IPS DF 6.9 (cell line): ENCODE measurements around the gene SNX19.
"Not testable (repeated sequence)": the region's sequence is repeated elsewhere in the genome, so short reads cannot be mapped to it uniquely, and the experiment has no call there.

ENCODE experiments used
- DNase-seq: peaks from one replicate; pipeline ENCODE4 v3.0.0-alpha.2; 2013; ENCODE audit warnings: low read depth, low spot score
- H3K27ac ChIP-seq: one replicate; pipeline ENCODE4 v1.5.1; 2013; ENCODE audit warnings: low read length, control low read depth
- H3K27me3 ChIP-seq: 2 replicates; pipeline ENCODE4 v1.6.1; 2013; ENCODE audit warnings: mild to moderate bottlenecking, low read length; ENCODE audit not compliant: control insufficient read depth, insufficient read depth
- H3K36me3 ChIP-seq: 2 replicates; pipeline ENCODE4 v1.6.1; 2013; ENCODE audit warnings: low read length; ENCODE audit not compliant: control insufficient read depth, insufficient read depth
- H3K4me1 ChIP-seq: 2 replicates; pipeline ENCODE4 v1.6.1; 2013; ENCODE audit warnings: low read length; ENCODE audit not compliant: control insufficient read depth, insufficient read depth
- H3K4me3 ChIP-seq: 2 replicates; pipeline ENCODE4 v1.5.1; 2013; ENCODE audit warnings: mild to moderate bottlenecking, low read length
- H3K9me3 ChIP-seq: 2 replicates; pipeline ENCODE4 v1.6.1; 2013; ENCODE audit warnings: low read length, inconsistent platforms; ENCODE audit not compliant: control insufficient read depth, insufficient read depth
- WGBS: extraction: QIAGEN DNeasy Blood & Tissue Kit; methylation state at CpG from one replicate; pipeline ENCODE4 v1.1.7; 2013; ENCODE audit warnings: mixed read lengths, missing lambda C conversion rate; ENCODE audit not compliant: insufficient read length, insufficient coverage; 5-methylcytosine and 5-hydroxymethylcytosine counted together

Gene SNX19

DNA sequence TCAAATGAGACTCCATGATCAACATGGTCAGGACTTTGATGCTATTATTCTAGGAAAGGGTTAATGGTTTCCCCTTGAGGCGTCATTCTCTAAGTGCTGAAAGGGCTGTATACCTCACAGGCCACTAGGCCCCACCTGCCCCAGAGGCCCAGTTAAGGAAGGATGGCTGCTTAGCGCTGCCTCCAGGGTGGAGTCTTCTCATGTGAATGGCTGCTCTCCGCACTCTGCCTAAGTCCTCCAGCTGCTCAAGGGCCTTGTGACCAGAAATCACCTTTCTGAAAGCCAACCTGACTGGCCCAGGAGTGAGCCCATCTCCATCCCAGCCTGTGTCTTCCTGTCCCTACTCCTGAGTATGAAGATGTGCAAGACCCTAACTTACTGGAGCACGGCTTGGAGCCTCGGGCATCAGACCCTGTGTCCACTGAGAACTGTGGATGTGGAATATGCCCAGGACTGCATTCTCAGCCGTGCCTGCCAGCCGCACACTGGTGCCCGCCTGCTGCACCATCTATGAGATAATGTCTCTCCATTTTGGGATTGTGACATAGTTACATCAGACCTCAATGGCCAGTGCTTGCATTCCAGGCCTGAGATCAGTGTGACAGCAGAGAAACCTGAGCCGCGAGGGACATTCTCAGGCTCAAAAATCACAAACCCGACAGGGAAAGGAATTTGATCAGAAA lies 51.0 kb downstream of the SNX19 start:
- WGBS = no CpG with 5 or more reads among the region's 11 CpGs

DNA sequence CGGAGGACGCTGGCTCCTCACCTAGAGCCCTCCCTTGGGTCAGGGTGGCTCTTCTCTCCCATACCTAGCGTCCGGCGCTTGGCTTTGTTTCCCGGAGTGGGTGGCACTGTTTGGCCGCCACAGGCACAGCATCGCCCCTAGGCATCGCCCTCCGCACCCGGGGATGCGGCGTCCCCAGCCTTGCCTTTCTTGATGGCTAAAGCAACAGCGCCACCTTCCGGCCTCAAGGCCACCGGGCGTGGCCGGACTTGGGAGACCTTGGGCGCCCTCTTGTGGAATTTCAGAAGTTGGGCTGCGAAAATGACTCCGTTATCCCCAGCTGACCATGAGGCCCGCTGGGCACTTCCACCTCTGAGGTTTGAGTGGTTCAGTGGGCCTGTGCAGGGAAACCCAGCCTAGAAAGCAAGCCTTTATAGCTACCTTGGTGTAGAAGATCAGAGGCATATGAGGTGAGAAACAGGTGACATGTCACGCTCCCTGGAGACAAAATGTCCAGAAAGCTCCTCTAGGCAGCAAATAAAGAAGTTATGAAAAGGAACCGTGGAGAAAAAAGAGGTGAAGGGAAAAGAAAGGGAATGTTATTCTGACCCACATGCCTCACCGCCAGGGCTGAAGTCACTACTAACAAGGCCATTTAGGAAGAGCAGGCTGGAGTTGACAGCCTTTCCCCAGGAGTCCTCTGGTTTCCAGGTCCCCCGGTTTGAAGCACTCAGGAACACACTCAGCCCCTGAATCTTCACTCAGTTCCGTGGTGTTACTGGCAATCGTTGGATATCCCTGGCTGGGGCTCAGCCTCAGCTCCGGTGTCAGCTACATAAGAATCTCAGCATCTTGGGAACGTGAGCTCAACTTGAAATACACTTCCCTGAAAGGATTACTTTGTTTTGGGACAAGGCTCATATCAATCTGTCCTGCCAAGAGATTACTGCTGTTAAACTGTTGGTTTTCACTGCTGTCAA lies 54.1 kb downstream of the SNX19 start:
- Histone ChIP-seq H3K9me3 (no peaks in the 10 kb centered on the region), H3K27me3 (no peaks in the 10 kb centered on the region), H3K4me3 (no peak overlapping the region), H3K27ac (no peak overlapping the region), H3K4me1 (peaks cover 4% of the 10 kb centered on the region; the same call in 1 of the 2 replicates), H3K36me3 (no peaks in the 10 kb centered on the region)
- WGBS = no CpG with 5 or more reads among the region's 30 CpGs
- peak; percentile 95 for DNase-seq

More for the DNA sequence above, 51.0 kb downstream of the SNX19 start:
- no peak overlapping the region for H3K27ac ChIP-seq
- H3K36me3 ChIP-seq = no peaks in the 10 kb centered on the region
- H3K27me3 ChIP-seq = no peaks in the 10 kb centered on the region
- H3K4me3 ChIP-seq = no peak overlapping the region
- H3K9me3 ChIP-seq = no peaks in the 10 kb centered on the region
- DNase-seq = no peak
- peaks cover 4% of the 10 kb centered on the region; the same call in 1 of the 2 replicates for H3K4me1 ChIP-seq

DNA sequence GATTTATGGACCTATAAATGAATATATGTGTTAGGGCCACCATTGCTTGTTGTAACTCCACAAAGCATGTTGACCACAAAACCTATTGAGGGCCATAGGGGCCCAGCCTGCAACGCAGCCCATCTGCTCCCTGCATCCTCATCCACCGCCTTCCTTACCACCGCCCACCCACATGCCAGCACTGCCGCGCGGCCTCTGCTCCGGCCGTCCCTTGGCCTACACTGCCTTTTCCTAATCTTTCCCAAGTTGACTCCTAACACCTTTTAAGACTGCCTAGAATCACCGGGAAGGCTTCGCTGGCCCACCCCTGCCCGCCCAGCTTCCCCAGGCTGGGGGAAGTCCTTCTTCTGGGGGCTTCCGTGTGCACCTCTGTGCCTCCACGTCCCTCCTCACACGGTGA lies 55.0 kb downstream of the SNX19 start:
- no CpG with 5 or more reads among the region's 14 CpGs for WGBS

DNA sequence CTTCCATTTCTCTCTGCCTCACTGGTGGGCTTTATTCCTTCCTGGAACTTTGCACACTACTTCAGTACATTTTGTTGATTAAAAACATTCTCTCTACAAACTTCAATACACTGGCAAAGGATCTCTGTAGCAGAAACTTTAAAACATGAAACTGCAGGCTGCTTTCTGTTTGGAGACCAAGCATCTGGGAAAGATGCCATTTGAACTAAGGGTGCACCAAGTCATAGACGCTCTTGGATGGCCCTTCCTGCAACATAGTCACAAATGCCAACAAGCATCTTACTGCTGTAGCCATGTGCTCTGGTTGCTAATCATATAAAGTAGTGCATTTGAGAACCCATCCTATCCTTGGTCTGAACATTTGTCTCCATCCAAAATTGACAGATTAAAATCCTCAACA lies 56.4 kb downstream of the SNX19 start:
- no peak overlapping the region for H3K27ac ChIP-seq
- H3K4me3 ChIP-seq = no peak overlapping the region
- no peaks in the 10 kb centered on the region for H3K9me3 ChIP-seq
- no peaks in the 10 kb centered on the region for H3K36me3 ChIP-seq
- H3K4me1 ChIP-seq = no peaks in the 10 kb centered on the region; the same call in 1 of the 2 replicates
- H3K27me3 ChIP-seq = no peaks in the 10 kb centered on the region
- DNase-seq = no peak
- no CpG with 5 or more reads among the region's 1 CpG for WGBS

More for the DNA sequence above, 55.0 kb downstream of the SNX19 start:
- Histone ChIP-seq H3K4me3 (no peak overlapping the region), H3K27ac (no peak overlapping the region), H3K27me3 (no peaks in the 10 kb centered on the region), H3K36me3 (no peaks in the 10 kb centered on the region), H3K9me3 (no peaks in the 10 kb centered on the region), H3K4me1 (peaks cover 4% of the 10 kb centered on the region; the same call in 1 of the 2 replicates)
- DNase-seq = no peak

DNA sequence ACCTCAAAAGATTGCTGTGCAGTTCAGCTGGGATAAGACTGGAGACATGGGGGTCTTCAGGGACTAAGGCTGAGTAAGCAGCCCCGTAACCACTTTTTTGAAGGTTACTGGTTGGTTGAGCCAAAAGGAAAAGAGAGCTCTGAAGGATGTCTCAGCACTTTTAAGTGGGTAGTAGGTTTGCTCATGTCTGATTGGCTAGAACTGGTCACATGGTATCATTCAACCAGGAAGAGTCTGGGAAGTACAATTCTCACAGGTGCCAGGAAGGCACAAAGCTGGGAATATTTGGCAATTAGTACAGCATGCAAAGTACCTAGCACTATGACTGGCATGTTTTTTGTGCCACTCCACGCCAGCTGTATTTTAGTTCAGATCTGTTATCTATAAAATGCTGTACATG lies 58.1 kb downstream of the SNX19 start:
- H3K4me1 ChIP-seq = no peaks in the 10 kb centered on the region; the same call in 1 of the 2 replicates
- H3K27ac ChIP-seq = no peak overlapping the region
- DNase-seq = peak; percentile 16
- H3K9me3 ChIP-seq = no peaks in the 10 kb centered on the region
- H3K27me3 ChIP-seq = no peaks in the 10 kb centered on the region
- no CpG with 5 or more reads among the region's 2 CpGs for WGBS
- H3K4me3 ChIP-seq = no peak overlapping the region
- no peaks in the 10 kb centered on the region for H3K36me3 ChIP-seq

DNA sequence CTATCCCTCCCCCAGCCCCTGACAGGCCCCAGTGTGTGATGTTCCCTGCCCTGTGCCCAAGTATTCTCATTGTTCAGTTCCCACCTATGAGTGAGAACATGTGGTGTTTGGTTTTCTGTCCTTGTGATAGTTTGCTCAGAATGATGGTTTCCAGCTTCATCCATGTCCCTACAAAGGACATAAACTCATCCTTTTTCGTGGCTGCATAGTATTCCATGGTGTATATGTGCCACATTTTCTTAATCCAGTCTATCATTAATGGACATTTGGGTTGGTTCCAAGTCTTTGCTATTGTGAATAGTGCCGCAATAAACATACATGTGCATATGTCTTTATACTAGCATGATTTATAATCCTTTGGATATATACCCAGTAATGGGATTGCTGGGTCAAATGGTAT lies 60.6 kb downstream of the SNX19 start:
- not testable (repeated sequence) for H3K4me3 ChIP-seq, H3K9me3 ChIP-seq, H3K4me1 ChIP-seq, H3K27me3 ChIP-seq, H3K27ac ChIP-seq, H3K36me3 ChIP-seq, DNase-seq
- no CpG with 5 or more reads among the region's 2 CpGs for WGBS

DNA sequence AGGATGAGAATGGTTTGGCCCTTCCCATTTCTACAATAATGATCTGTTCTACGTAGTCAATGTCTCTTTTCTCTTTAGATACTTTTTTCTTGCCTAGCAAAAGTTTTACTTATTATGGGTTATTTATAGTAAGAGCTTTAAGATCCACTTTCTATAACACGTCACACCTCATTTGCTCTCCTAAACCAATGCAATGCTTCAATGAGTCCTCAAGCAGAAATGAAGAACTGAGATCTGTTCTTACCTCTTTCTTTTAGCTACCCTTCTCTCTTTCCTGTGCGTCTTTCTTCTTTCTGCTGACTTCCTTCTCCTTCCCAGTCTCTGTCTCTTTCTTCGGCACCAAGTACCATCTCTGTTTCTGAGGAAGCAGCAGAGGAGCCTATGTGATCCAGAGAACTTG lies 61.8 kb downstream of the SNX19 start:
- Histone ChIP-seq H3K27ac (no peak overlapping the region), H3K36me3 (no peaks in the 10 kb centered on the region), H3K4me3 (no peak overlapping the region), H3K27me3 (no peaks in the 10 kb centered on the region), H3K9me3 (no peaks in the 10 kb centered on the region), H3K4me1 (no peaks in the 10 kb centered on the region)
- no peak for DNase-seq
- WGBS = no CpG with 5 or more reads among the region's 4 CpGs

DNA sequence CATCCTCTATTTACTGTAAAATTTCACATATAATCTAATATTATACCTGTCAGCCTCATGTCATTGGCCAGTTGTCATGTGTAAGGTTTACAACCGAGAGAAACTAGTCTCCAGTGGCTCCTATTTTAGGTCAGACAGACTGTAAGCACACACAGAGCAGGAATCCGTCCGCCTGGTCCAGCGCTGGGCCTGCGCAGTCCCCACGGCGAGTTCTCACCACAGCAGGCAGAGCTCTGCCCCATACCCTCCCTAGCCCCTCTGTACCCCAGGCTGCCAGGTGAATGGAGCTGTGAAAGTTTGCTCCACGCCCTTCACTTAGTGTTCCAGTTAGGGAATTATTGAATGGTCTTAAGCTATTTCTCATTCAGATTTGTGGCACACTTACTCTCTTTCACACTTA lies 63.7 kb downstream of the SNX19 start:
- Histone ChIP-seq H3K27ac (no peak overlapping the region), H3K9me3 (no peaks in the 10 kb centered on the region), H3K36me3 (no peaks in the 10 kb centered on the region), H3K4me1 (no peaks in the 10 kb centered on the region), H3K4me3 (no peak overlapping the region), H3K27me3 (no peaks in the 10 kb centered on the region)
- WGBS = no CpG with 5 or more reads among the region's 8 CpGs
- DNase-seq = no peak

DNA sequence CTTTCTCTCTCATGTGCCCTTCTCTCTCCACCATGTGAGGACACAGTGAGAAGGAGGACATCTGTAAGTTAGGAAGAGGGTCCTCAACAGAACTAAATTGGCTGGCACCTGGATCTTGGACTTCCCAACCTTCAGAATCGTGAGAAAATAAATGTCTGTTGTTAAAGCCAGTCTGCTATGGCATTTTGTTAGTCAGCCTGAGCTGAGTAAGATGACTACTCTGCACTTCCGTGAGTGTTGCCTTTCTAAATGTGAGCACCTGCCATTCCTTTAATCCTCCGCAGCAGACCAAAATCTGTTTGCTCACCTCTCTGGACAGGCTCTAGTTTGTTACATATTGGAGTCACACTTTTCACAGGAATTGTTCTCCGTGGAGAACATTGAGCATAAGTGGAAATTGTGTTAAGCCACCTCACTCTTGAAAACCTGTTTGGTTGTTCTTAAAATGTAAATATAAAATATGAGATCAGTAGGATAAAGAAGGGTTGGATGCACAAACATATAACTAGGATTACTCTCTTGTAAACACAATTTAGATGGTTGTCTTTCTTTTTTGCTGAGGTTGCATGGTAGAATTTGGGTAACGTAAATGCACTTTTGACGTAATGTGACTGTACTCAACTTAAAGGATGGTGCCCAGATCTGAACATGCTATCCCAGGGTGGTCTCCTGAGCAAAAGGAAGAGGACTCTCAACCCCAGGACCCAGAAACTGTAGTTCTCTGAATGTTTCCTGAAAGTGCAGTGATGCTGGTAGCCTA lies 65.9 kb downstream of the SNX19 start:
- H3K4me3 ChIP-seq = no peak overlapping the region

DNA sequence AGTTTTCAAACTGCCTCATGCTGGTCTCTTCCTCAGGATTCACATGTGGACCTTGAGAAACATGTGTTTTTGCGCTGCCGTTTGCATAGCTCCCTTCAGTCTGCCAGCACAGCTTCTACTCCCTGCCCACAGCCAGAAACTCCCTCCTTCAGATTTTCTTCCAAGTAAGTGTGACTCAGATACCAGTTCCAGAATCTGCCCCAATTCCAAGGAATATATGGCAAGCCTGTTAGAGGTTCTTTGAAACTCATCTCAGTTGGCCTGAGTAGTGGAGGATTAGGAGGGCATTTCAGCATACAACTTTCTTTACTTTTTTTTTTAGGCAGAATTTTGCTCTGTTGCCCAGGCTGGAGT lies 67.1 kb downstream of the SNX19 start:
- no peak for DNase-seq
- Histone ChIP-seq H3K27me3 (no peaks in the 10 kb centered on the region), H3K27ac (no peak overlapping the region), H3K4me1 (no peaks in the 10 kb centered on the region), H3K36me3 (no peaks in the 10 kb centered on the region), H3K4me3 (no peak overlapping the region), H3K9me3 (no peaks in the 10 kb centered on the region)
- WGBS = no CpG with 5 or more reads among the region's 2 CpGs

More for the DNA sequence above, 65.9 kb downstream of the SNX19 start:
- no peaks in the 10 kb centered on the region for H3K9me3 ChIP-seq
- no peaks in the 10 kb centered on the region for H3K4me1 ChIP-seq
- H3K27me3 ChIP-seq = no peaks in the 10 kb centered on the region
- no CpG with 5 or more reads among the region's 6 CpGs for WGBS
- no peak overlapping the region for H3K27ac ChIP-seq
- H3K36me3 ChIP-seq = no peaks in the 10 kb centered on the region
- no peak for DNase-seq
